Right lobe of liver (tissue), 6 donors: Measurements from ENCODE around the gene FANK1. TPM values are rescaled to one million over a fixed set of nuclear protein-coding genes. Genes with fewer than 3 reads are reported as not detected.
A peak's percentile ranks its signal among the peaks of the same experiment; 100 is the strongest.
"Not testable (repeated sequence)": the region's sequence is repeated elsewhere in the genome, so short reads cannot be mapped to it uniquely, and the experiment has no call there.

ENCODE experiments used
- ATAC-seq, 4 donors: fragments of 200-7000 bp; cut with Tn5 transposase; one replicate each; pipeline ENCODE4 v1.9.1; 2020; ENCODE audit warnings: mild to moderate bottlenecking in 4 of 4, moderate library complexity in 4 of 4
- DNase-seq, 3 donors: peaks; one replicate each; pipeline ENCODE4 v3.0.0-alpha.2; 2020
- H3K27ac ChIP-seq, 3 donors: fragments of 200-600 bp; one replicate each; pipeline ENCODE4 v1.8.0; 2022
- H3K27me3 ChIP-seq, 2 donors: fragments of 200-600 bp; one replicate each; pipeline ENCODE4 v1.8.0; 2022
- H3K36me3 ChIP-seq, 4 donors: fragments of 200-600 bp; sonication (generic) in 1 of 4; one replicate each; pipeline versions ENCODE4 v1.5.1 to v1.8.0; 2017 to 2022; ENCODE audit warnings: control low read depth in 1 of 4
- H3K4me1 ChIP-seq, 4 donors: fragments of 200-600 bp; sonication (generic) in 1 of 4; one replicate each; pipeline versions ENCODE4 v1.5.1 to v1.8.0; 2017 to 2022; ENCODE audit warnings: control low read depth in 1 of 4
- H3K4me3 ChIP-seq, 3 donors: fragments of 200-600 bp; one replicate each; pipeline ENCODE4 v1.8.0; 2022
- H3K9me3 ChIP-seq, 4 donors: fragments of 200-600 bp; sonication (generic) in 1 of 4; one replicate each; pipeline versions ENCODE4 v1.5.1 to v1.8.0; 2017 to 2022; ENCODE audit warnings: control low read depth in 1 of 4
- CTCF ChIP-seq, 4 donors: fragments of 200-600 bp in 3 of 4; fragments of 450-650 bp in 1 of 4; IDR thresholded peaks; one replicate each; pipeline versions ENCODE4 v1.5.1 to v1.8.0; 2016 to 2022; ENCODE audit warnings: antibody characterized with exemption in 4 of 4, mild to moderate bottlenecking in 2 of 4
- POLR2A ChIP-seq: fragments of 450-650 bp; IDR thresholded peaks from one replicate; pipeline ENCODE4 v1.6.1; 2017; ENCODE audit warnings: antibody characterized with exemption, mild to moderate bottlenecking
- WGBS: methylation state at CpG from one replicate; pipeline ENCODE4 v1.1.6; 2018; ENCODE audit warnings: low coverage, low lambda C conversion rate; ENCODE audit not compliant: insufficient coverage; ENCODE audit errors: missing lambda C conversion rate; 5-methylcytosine and 5-hydroxymethylcytosine counted together
- intact Hi-C, 2 donors: fragments of 100-400 bp; cut with DNase I; formaldehyde crosslinking; loops; one replicate each; pipeline versions ENCODE4 v1.11.2 to v1.14.1; 2022
- total RNA-seq, 6 experiments: library from RNA; depleted of rRNA in 2 of 6; stranded (reverse); fragments of >200 nt in 2 of 6; fragmentation: NEBNext Ultra II Directional in 3 of 6; extraction: Animal tissue kit (Norgen Biotek cat#: 25700) in 3 of 6; gene quantifications; one replicate each; pipeline versions ENCODE4 v1.1.0 to v1.2.4, GENCODE V29; 2016 to 2023
- donor health status: DM: no; HTN: yes; CAD: no.
- donor health status: DM: no; HTN: no; CAD: no.
- donor health status: DM: no; HTN: no; CAD: no.
- donor health status: DM: no; HTN: yes; CAD: no.
- donor health status: DM: no; HTN: yes; CAD: no.

FANK1 gene
- total RNA-seq, 6 experiments from 2014 or later: 0.18 TPM; not detected in 5

- H3K36me3 ChIP-seq: no peaks in the 10 kb centered on the region
- TF ChIP-seq POLR2A (no peak), CTCF (IDR thresholded peaks at IDR 0.05) (no peak)
- intact Hi-C loops: no loop called here
- H3K27me3 ChIP-seq: no peaks in the 10 kb centered on the region
- H3K4me3 ChIP-seq: no peak overlapping the region
- no peak overlapping the region for H3K27ac ChIP-seq
- no peak for ATAC-seq
- no peaks in the 10 kb centered on the region for H3K4me1 ChIP-seq
- DNase-seq: no peak
- H3K9me3 ChIP-seq: no peaks in the 10 kb centered on the region
- WGBS: 62% methylated on average over 3 of the region's 3 CpGs
Observed at GRCh38 chr10:126045861-126046260, 149.5 kb downstream of the FANK1 start.

DNA sequence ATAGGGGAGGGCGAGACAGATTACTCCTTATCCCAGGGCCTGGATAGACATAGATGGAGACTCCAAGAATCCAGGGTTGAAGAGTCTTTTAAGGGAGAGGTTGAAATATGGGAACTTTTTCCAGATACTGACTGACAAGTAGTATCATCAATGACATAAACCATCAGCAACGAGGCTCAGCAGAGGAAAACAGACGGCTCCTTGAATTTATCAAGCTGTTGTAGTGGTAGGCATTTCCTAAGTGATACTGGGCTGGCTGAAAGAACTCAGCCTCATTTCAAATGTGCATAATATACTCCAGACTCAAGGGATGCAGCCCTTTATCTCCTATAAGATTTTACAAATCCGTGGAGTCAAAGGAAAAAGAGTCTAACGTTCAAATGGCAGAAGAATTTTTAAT is 150.5 kb downstream of the FANK1 start:
- no peaks in the 10 kb centered on the region for H3K27me3 ChIP-seq
- ATAC-seq: no peak
- no peak overlapping the region for H3K4me3 ChIP-seq
- TF ChIP-seq POLR2A (no peak), CTCF (IDR thresholded peaks at IDR 0.05) (no peak)
- intact Hi-C loops: no loop called here
- H3K9me3 ChIP-seq: no peaks in the 10 kb centered on the region
- no peak for DNase-seq
- no peak overlapping the region for H3K27ac ChIP-seq
- H3K36me3 ChIP-seq: no peaks in the 10 kb centered on the region
- no peaks in the 10 kb centered on the region for H3K4me1 ChIP-seq
- 35% methylated on average over 5 of the region's 5 CpGs for WGBS

DNA sequence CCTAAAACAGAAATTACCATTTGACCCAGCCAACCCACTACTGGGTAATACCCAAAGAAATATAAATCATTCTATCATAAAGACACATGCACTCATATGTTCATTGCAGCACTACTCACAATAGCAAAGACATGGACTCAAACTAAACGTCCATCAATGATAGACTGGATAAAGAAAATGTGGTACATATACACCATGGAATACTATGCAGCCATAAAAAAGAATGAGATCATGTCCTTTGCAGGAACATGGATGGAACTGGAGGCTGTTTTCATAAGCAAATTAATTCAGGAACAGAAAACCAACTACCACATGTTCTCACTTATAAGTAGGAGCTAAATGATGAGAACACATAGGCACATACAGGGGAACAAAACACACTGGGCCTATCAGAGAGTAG is 151.4 kb downstream of the FANK1 start:
- not testable (repeated sequence) for ATAC-seq

DNA sequence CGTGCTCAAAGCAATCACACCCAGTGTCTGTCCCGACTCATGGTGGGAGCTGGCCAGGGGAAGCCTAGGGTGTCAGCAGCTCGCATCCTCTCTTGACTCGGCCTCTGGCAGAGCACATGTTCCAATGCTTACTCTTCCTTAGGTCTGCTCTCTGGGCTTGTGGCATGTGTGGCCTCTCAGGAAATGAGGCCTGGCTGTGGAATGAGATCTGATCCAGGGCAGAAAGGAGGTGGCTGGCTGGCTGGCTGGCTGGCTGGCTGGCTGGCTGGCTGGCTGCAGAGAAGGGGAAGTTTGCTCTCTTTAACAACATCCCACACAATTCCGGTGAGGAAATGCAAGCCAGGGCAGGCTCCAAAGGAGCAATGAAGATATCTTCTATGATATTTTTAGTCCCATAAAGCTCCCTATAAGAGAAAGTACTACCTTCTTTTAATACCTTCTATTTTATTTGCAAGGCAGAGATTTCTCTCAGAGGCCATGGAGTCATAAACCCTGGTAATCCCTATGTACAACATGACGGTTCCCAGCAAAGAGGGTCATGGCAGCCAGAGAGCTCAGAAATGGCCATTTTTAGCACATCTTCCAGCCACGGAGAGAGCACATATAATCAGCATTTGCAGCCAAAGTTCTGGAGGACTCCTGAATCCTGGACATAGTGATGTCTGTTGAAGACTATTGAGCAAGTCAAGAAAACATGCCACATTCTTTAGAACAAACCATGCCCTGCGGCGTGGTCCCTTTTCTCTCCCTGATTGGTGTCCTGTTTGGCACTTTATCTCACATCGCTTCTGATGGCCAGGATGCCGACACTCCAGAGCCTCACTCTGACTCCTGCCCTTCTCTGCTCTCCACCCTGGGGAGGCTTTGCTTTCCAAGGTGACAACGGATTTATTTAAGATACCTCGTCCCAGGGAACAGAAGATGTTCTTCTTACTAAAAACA is 153.7 kb downstream of the FANK1 start:
- intact Hi-C loops: no loop called here
- DNase-seq (no peak), ATAC-seq (peak; percentile 72 to 85 (median 80))
- Histone ChIP-seq H3K27ac (peak overlapping the region in 1 of 3 donors; percentile 16), H3K9me3 (no peaks in the 10 kb centered on the region), H3K4me3 (no peak overlapping the region), H3K4me1 (no peaks in the 10 kb centered on the region), H3K36me3 (no peaks in the 10 kb centered on the region), H3K27me3 (no peaks in the 10 kb centered on the region)
- TF ChIP-seq POLR2A (no peak), CTCF (IDR thresholded peaks at IDR 0.05) (no peak)
- 45% methylated on average over 12 of the region's 13 CpGs for WGBS

More for the DNA sequence above, 151.4 kb downstream of the FANK1 start:
- WGBS: 43% methylated on average over 1 of the region's 1 CpG
- H3K27ac ChIP-seq, H3K4me1 ChIP-seq, H3K27me3 ChIP-seq, H3K4me3 ChIP-seq, DNase-seq, H3K9me3 ChIP-seq, H3K36me3 ChIP-seq, intact Hi-C loops: not testable (repeated sequence)

GRCh38 chr10:126052171-126052570 is 155.8 kb downstream of the FANK1 start:
- H3K36me3 ChIP-seq: no peaks in the 10 kb centered on the region
- intact Hi-C loops: no loop called here
- DNase-seq: no peak
- TF ChIP-seq POLR2A (no peak), CTCF (IDR thresholded peaks at IDR 0.05) (no peak)
- ATAC-seq: no peak
- no peaks in the 10 kb centered on the region for H3K27me3 ChIP-seq
- WGBS: 46% methylated on average over 2 of the region's 2 CpGs
- no peak overlapping the region for H3K27ac ChIP-seq
- no peaks in the 10 kb centered on the region for H3K9me3 ChIP-seq
- no peak overlapping the region for H3K4me3 ChIP-seq
- no peaks in the 10 kb centered on the region for H3K4me1 ChIP-seq
